Measurements from ENCODE around the gene CEP41. TPM values are rescaled to one million over a fixed set of nuclear protein-coding genes. Genes with fewer than 3 reads are reported as not detected.

The CEP41 gene
- total RNA-seq, 1 donor from 2014 or later, result 22.0 TPM

DNA sequence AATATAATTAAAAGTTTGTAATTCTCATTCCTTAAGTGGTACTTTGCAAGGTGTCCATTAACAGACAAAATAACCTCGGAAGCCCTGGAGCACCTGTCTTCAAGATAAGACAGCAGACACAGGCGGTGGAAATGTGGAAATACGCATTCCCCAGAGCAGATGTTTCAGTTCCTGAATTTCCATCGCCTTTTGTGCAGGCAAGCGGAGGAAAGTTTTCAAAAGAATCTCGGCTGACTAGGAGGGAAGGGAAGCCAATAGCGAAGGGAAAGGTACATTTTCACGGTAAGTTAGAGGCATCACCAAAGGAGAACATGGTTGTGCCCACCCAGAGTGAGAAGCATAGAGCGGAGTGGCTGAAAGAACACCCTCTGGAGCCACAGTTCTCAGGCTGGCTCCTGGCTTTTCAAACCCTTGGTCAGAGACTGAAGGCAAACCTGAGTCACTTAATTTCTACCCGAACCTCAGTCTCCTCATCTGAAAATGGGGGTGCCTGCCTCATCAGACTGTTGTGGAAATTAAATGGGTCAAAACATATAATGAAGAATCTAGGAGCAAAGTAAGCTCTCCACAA is 46.9 kb downstream of the CEP41 start:
- H3K4me3 ChIP-seq (ENCODE audit: low read depth, low read length), result no peak overlapping the region
- TF ChIP-seq CTCF (conservative IDR thresholded peaks at IDR 0.05; ENCODE audit: low read depth, low read length), result no peak
- no peak for DNase-seq (ENCODE audit: low read depth)

GRCh38 chr7:130393101-130393561 is 47.7 kb downstream of the CEP41 start:
- no peak for DNase-seq (ENCODE audit: low read depth)
- TF ChIP-seq CTCF (conservative IDR thresholded peaks at IDR 0.05; ENCODE audit: low read depth, low read length), result no peak
- H3K4me3 ChIP-seq (ENCODE audit: low read depth, low read length), result no peak overlapping the region

- H3K4me3 ChIP-seq (ENCODE audit: low read depth, low read length), result no peak overlapping the region
- TF ChIP-seq CTCF (conservative IDR thresholded peaks at IDR 0.05; ENCODE audit: low read depth, low read length), result no peak
- no peak for DNase-seq (ENCODE audit: low read depth)
Measured at GRCh38 chr7:130390486-130390885, 50.3 kb downstream of the CEP41 start.

- no peak for DNase-seq (ENCODE audit: low read depth)
- no peak overlapping the region for H3K4me3 ChIP-seq (ENCODE audit: low read depth, low read length)
- TF ChIP-seq CTCF (conservative IDR thresholded peaks at IDR 0.05; ENCODE audit: low read depth, low read length), result no peak
Measured at GRCh38 chr7:130388671-130389070, 52.1 kb downstream of the CEP41 start.

- DNase-seq (ENCODE audit: low read depth), result no peak
- no peak for TF ChIP-seq CTCF (conservative IDR thresholded peaks at IDR 0.05; ENCODE audit: low read depth, low read length)
- no peak overlapping the region for H3K4me3 ChIP-seq (ENCODE audit: low read depth, low read length)
Measured at GRCh38 chr7:130387628-130388403, 53.0 kb downstream of the CEP41 start.

GRCh38 chr7:130387306-130387627 is 53.5 kb downstream of the CEP41 start:
- no peak for TF ChIP-seq CTCF (conservative IDR thresholded peaks at IDR 0.05; ENCODE audit: low read depth, low read length)
- DNase-seq (ENCODE audit: low read depth), result no peak

DNA sequence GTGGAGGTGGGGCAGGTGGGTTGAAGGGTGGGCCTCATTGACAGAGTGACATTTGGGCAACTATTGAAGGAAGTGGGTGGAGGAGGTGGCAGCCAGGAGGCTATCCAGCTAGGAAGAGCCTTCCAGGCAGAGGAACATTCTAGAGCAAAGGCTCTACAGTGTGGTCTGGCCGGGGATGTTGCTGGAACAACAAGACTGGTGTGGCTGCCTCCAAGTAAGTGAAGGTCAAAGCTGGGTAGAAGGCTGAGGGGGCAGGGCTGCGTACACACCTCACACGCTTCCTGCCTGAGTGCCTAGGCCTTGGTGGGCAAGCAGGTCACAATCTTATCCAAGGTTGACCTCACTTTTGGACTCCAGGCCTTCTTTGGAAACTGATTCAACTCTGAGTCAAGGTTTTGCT is 53.9 kb downstream of the CEP41 start:
- no peak for DNase-seq (ENCODE audit: low read depth)
- no peak for TF ChIP-seq CTCF (conservative IDR thresholded peaks at IDR 0.05; ENCODE audit: low read depth, low read length)
- no peak overlapping the region for H3K4me3 ChIP-seq (ENCODE audit: low read depth, low read length)

More at GRCh38 chr7:130387306-130387627, 53.5 kb downstream of the CEP41 start:
- H3K4me3 ChIP-seq (ENCODE audit: low read depth, low read length), result no peak overlapping the region
